Measurements from ENCODE around the gene E2F8. TPM values are rescaled to one million over a fixed set of nuclear protein-coding genes. Genes with fewer than 3 reads are reported as not detected.
"Not testable (repeated sequence)": the region's sequence is repeated elsewhere in the genome, so short reads cannot be mapped to it uniquely, and the experiment has no call there.

E2F8 gene
- total and polyA plus RNA-seq, 2 donors from 2014 or later: 0.66 TPM; not detected in 1

DNA sequence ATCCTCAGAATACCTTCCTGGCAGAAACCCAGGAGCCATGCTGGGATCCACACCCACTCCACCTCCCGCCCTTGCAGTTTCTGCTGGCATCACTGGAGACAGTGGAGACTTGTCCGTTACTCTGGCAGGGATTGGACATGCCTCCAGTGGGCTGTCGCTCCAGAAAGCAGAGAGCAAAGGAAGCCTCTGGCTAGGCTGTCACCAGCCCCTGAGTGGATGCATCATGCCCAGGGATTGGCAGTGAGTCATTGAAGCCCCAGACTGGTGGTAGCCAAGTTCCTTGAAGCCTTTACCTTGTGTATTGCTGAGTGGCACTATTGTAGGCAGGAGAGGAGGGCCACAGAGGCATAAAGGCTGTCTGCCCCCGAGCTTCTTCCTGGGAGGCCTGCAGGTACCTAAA is 34.8 kb upstream of the E2F8 start:
- Histone ChIP-seq H3K4me1 (ENCODE audit: control insufficient read depth in 2 of 3, insufficient read depth in 2 of 3, low read depth in 1 of 3, low read length in 3 of 3) (no peaks in the 10 kb centered on the region), H3K27me3 (ENCODE audit: control insufficient read depth, insufficient read depth, low read length) (no peaks in the 10 kb centered on the region), H3K27ac (ENCODE audit: low read depth in 2 of 2, low read length in 2 of 2) (no peak overlapping the region), H3K36me3 (ENCODE audit: control insufficient read depth in 2 of 3, insufficient read depth in 3 of 3, low read length in 3 of 3) (no peaks in the 10 kb centered on the region), H3K9me3 (ENCODE audit: control insufficient read depth in 2 of 3, insufficient read depth in 1 of 3, low read length in 3 of 3) (no peaks in the 10 kb centered on the region), H3K9ac (ENCODE audit: low read length in 3 of 3) (no peak overlapping the region), H3K4me3 (ENCODE audit: low read length in 3 of 3) (no peak overlapping the region)
- FAIRE-seq (no peak), DNase-seq (no peak)
- intact Hi-C loops (cut with DNase I): no loop called here
- TF ChIP-seq, protein P1, sequence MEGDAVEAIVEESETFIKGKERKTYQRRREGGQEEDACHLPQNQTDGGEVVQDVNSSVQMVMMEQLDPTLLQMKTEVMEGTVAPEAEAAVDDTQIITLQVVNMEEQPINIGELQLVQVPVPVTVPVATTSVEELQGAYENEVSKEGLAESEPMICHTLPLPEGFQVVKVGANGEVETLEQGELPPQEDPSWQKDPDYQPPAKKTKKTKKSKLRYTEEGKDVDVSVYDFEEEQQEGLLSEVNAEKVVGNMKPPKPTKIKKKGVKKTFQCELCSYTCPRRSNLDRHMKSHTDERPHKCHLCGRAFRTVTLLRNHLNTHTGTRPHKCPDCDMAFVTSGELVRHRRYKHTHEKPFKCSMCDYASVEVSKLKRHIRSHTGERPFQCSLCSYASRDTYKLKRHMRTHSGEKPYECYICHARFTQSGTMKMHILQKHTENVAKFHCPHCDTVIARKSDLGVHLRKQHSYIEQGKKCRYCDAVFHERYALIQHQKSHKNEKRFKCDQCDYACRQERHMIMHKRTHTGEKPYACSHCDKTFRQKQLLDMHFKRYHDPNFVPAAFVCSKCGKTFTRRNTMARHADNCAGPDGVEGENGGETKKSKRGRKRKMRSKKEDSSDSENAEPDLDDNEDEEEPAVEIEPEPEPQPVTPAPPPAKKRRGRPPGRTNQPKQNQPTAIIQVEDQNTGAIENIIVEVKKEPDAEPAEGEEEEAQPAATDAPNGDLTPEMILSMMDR (IDR thresholded peaks at IDR 0.05; ENCODE audit: borderline replicate concordance, extremely low read depth, insufficient read depth): no peak

DNA sequence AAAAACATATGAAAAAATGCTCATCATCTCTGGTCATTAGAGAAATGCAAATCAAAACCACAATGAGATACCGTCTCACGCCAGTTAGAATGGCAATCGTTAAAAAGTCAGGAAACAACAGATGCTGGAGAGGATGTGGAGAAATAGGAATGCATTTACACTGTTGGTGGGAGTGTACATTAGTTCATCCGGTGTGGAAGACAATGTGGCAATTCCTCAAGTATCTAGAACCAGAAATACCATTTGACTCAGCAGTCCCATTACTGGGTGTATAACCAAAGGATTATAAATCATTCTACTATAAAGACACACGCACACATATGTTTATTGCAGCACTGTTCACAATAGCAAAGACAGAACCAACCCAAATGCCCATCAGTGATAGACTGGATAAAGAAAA is 32.5 kb upstream of the E2F8 start:
- H3K36me3 ChIP-seq (ENCODE audit: control insufficient read depth in 2 of 3, insufficient read depth in 3 of 3, low read length in 3 of 3); intact Hi-C loops (cut with DNase I): not testable (repeated sequence)

DNA sequence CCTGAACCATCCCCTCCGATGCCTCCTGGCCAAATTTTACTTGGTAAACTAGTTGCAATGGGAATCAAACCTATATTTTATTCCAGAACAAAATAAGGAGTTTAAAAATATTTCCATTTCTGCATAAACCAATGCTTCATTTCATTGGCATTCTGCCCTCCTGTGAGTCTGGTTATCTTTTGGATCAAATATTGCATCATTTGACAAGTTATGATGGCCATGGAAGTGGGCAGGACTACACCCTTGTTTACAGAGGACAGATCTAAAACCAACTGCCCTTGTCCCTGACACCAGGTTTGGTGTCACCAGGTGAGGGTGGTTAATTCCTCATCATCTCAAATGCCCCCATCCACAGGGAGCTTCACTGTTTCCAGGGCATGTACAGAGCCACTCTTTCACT is 28.2 kb upstream of the E2F8 start:
- DNase-seq (no peak), FAIRE-seq (no peak)
- Histone ChIP-seq H3K9ac (ENCODE audit: low read length in 3 of 3) (no peak overlapping the region), H3K4me3 (ENCODE audit: low read length in 3 of 3) (no peak overlapping the region), H3K27me3 (ENCODE audit: control insufficient read depth, insufficient read depth, low read length) (no peaks in the 10 kb centered on the region), H3K36me3 (ENCODE audit: control insufficient read depth in 2 of 3, insufficient read depth in 3 of 3, low read length in 3 of 3) (no peaks in the 10 kb centered on the region), H3K27ac (ENCODE audit: low read depth in 2 of 2, low read length in 2 of 2) (no peak overlapping the region), H3K9me3 (ENCODE audit: control insufficient read depth in 2 of 3, insufficient read depth in 1 of 3, low read length in 3 of 3) (no peaks in the 10 kb centered on the region), H3K4me1 (ENCODE audit: control insufficient read depth in 2 of 3, insufficient read depth in 2 of 3, low read depth in 1 of 3, low read length in 3 of 3) (no peaks in the 10 kb centered on the region)
- TF ChIP-seq, protein P1 (IDR thresholded peaks at IDR 0.05; ENCODE audit: borderline replicate concordance, extremely low read depth, insufficient read depth): no peak
- intact Hi-C loops (cut with DNase I): no loop called here

More for the DNA sequence above, 32.5 kb upstream of the E2F8 start:
- H3K4me3 ChIP-seq (ENCODE audit: low read length in 3 of 3); H3K27ac ChIP-seq (ENCODE audit: low read depth in 2 of 2, low read length in 2 of 2); DNase-seq; H3K27me3 ChIP-seq (ENCODE audit: control insufficient read depth, insufficient read depth, low read length); FAIRE-seq; H3K9ac ChIP-seq (ENCODE audit: low read length in 3 of 3); H3K4me1 ChIP-seq (ENCODE audit: control insufficient read depth in 2 of 3, insufficient read depth in 2 of 3, low read depth in 1 of 3, low read length in 3 of 3); H3K9me3 ChIP-seq (ENCODE audit: control insufficient read depth in 2 of 3, insufficient read depth in 1 of 3, low read length in 3 of 3): not testable (repeated sequence)

DNA sequence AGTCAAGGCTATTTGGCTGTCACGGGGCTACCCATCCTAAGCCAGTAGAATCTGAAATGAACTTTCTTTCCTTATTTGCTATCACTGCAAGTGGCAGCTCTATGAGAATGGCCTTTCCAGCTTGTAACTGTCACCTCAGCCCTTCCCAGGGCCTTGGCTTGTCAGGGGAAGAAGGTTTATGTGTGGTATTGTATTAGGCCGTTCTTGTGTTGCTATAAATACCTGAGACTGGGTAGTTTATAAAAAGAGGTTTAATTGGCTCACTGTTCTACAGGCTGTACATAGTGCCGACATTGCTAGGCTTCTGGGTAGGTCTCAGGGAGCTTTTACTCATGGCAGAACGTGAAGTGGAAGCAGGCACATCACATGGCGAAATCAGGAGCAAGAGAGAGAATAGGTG is 26.8 kb upstream of the E2F8 start:
- Histone ChIP-seq H3K9ac (ENCODE audit: low read length in 3 of 3) (no peak overlapping the region), H3K4me3 (ENCODE audit: low read length in 3 of 3) (no peak overlapping the region), H3K4me1 (ENCODE audit: control insufficient read depth in 2 of 3, insufficient read depth in 2 of 3, low read depth in 1 of 3, low read length in 3 of 3) (no peaks in the 10 kb centered on the region), H3K36me3 (ENCODE audit: control insufficient read depth in 2 of 3, insufficient read depth in 3 of 3, low read length in 3 of 3) (no peaks in the 10 kb centered on the region), H3K9me3 (ENCODE audit: control insufficient read depth in 2 of 3, insufficient read depth in 1 of 3, low read length in 3 of 3) (no peaks in the 10 kb centered on the region), H3K27me3 (ENCODE audit: control insufficient read depth, insufficient read depth, low read length) (no peaks in the 10 kb centered on the region), H3K27ac (ENCODE audit: low read depth in 2 of 2, low read length in 2 of 2) (no peak overlapping the region)
- DNase-seq (no peak), FAIRE-seq (no peak)
- intact Hi-C loops (cut with DNase I): no loop called here
- TF ChIP-seq, protein P1 (IDR thresholded peaks at IDR 0.05; ENCODE audit: borderline replicate concordance, extremely low read depth, insufficient read depth): no peak

All from kidney (tissue), 14 donors.